ENCODE results near the gene PIEZO1.

DNA sequence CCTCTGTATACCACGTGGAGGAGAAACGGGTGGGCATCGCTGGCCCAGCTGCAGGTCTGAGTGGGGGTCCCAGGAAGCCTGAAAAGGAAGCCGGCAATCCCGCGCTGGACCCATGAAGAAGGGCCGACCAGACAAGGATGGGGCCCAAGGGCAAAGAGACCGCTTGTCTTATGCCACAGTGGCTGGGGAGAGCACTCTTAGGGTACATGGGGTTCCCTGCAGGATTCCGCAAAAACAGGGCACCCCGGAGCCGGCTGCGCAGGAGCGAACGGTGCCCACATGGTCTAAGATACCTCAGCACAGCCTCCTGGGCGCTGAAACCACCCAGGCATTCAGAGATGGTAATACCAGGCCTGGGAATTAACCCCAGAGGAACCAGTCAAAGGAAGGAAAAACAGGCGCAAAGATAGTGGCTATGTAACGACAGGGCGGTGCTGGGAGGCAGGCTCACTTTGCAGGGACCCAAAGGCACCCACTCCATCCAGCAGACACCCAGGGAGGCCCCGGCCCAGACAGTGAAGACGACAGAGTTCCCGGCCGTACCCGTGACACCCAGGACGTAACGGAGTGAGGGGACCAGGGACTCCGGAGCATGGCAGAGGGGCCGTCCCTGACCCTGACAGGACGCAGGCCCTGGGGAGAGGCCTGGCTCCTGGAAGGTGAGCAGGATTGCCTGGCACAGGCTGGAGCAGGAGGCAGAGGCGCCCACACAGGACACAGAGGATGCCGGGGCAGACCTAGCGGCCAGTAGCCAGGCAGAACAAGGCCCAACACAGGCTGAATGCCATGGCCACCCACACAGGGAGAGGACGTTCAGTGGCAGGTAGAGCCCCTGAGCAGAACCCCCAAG lies 10.3 kb downstream of the PIEZO1 start:
- TF ChIP-seq POLR2AphosphoS5 (IDR thresholded peaks at IDR 0.05; ENCODE audit: low read depth, low read length), result no peak
- TF ChIP-seq POLR2A (IDR thresholded peaks at IDR 0.05; ENCODE audit: low read depth, low read length), result no peak
- no peak for TF ChIP-seq TAF1 (IDR thresholded peaks at IDR 0.05; ENCODE audit: low read depth, low read length)
- TF ChIP-seq PAX5 (IDR thresholded peaks at IDR 0.05; ENCODE audit: insufficient read depth, low read length, severe bottlenecking), result no peak
- no peak for TF ChIP-seq SPI1 (IDR thresholded peaks at IDR 0.05; ENCODE audit: low read depth, low read length)
- no peak for TF ChIP-seq POU2F2 (IDR thresholded peaks at IDR 0.05; ENCODE audit: low read depth, low read length)
